Measurements from ENCODE around the gene CCDC194.

CCDC194 gene

GRCh38 chr19:17393914-17394313 lies at the start of gene CCDC194:
Gene CCDC194 (minus strand): TSS chr19:17394196. CDS start chr19:17394158, 38 bp downstream.
- DNase-seq (ENCODE audit: low spot score): no peak

GRCh38 chr19:17441241-17442021 lies 47.4 kb upstream of the CCDC194 start:
- peak; percentile 28 for DNase-seq (ENCODE audit: low spot score)

GRCh38 chr19:17436874-17437267 lies 42.9 kb upstream of the CCDC194 start:
- no peak for DNase-seq (ENCODE audit: low spot score)

- no peak for DNase-seq (ENCODE audit: low spot score)
These were observed 42.3 kb upstream of the CCDC194 start for GRCh38 chr19:17436094-17436873.

- DNase-seq (ENCODE audit: low spot score): no peak
These were observed 41.2 kb upstream of the CCDC194 start for GRCh38 chr19:17435218-17435617.

GRCh38 chr19:17431417-17431816 lies 37.4 kb upstream of the CCDC194 start:
- no peak for DNase-seq (ENCODE audit: low spot score)

- DNase-seq (ENCODE audit: low spot score): no peak
These were observed 35.7 kb upstream of the CCDC194 start for GRCh38 chr19:17429641-17430113.

GRCh38 chr19:17424743-17425365 lies 30.9 kb upstream of the CCDC194 start:
- DNase-seq (ENCODE audit: low spot score): no peak

- DNase-seq (ENCODE audit: low spot score): no peak
These were observed 29.6 kb upstream of the CCDC194 start for GRCh38 chr19:17423429-17424208.

- no peak for DNase-seq (ENCODE audit: low spot score)
These were observed 27.9 kb upstream of the CCDC194 start for GRCh38 chr19:17421942-17422341.

GRCh38 chr19:17420475-17420924 lies 26.5 kb upstream of the CCDC194 start:
- no peak for DNase-seq (ENCODE audit: low spot score)

GRCh38 chr19:17419621-17420474 lies 25.9 kb upstream of the CCDC194 start, which contains the start of gene MVB12A:
Gene MVB12A (plus strand): TSS chr19:17420047. CDS start chr19:17420136, 89 bp downstream.
- DNase-seq (ENCODE audit: low spot score): peak; percentile 99

- DNase-seq (ENCODE audit: low spot score): no peak
These were observed 25.2 kb upstream of the CCDC194 start for GRCh38 chr19:17419154-17419620.

- no peak for DNase-seq (ENCODE audit: low spot score)
These were observed 24.7 kb upstream of the CCDC194 start for GRCh38 chr19:17418710-17419109.

GRCh38 chr19:17415121-17415520 lies 21.1 kb upstream of the CCDC194 start:
- DNase-seq (ENCODE audit: low spot score): no peak

- DNase-seq (ENCODE audit: low spot score): no peak
These were observed 20.1 kb upstream of the CCDC194 start for GRCh38 chr19:17414097-17414496.

GRCh38 chr19:17411801-17412200 lies 17.8 kb upstream of the CCDC194 start:
- no peak for DNase-seq (ENCODE audit: low spot score)

GRCh38 chr19:17409990-17410389 lies 16.0 kb upstream of the CCDC194 start:
- no peak for DNase-seq (ENCODE audit: low spot score)

GRCh38 chr19:17406887-17407196 lies 12.8 kb upstream of the CCDC194 start:
- no peak for DNase-seq (ENCODE audit: low spot score)

GRCh38 chr19:17406046-17406886 lies 12.3 kb upstream of the CCDC194 start:
- no peak for DNase-seq (ENCODE audit: low spot score)
